Spleen (tissue), 7 donors: ENCODE results near the gene CLCN6.

Experiments used
- POLR2A ChIP-seq, 3 donors: fragments of 450-650 bp; IDR thresholded peaks; one replicate each; pipeline ENCODE4 v1.5.1; 2017; ENCODE audit warnings: antibody characterized with exemption in 3 of 3, mild to moderate bottlenecking in 1 of 3
- TF ChIP-seq, protein P1 (sequence below), 11 experiments: fragments of 200-600 bp in 7 of 11; fragments of 450-650 bp in 4 of 11; sonication (generic) in 4 of 11; IDR thresholded peaks in 8 of 11; conservative IDR thresholded peaks in 3 of 11; 1 replicate in 7 of 11; 2 replicates in 4 of 11; pipeline versions ENCODE4 v1.4.0 to v1.8.0; 2016 to 2021; ENCODE audit warnings: antibody characterized with exemption in 11 of 11, inconsistent platforms in 4 of 11, mild to moderate bottlenecking in 1 of 11
- donor health status: DM: no; HTN: no; CAD: no; lungs with moderate emphysema.
- donor health status: DM: no; HTN: no; CAD: no.
- donor health status: DM: no; HTN: no; CAD: no.

- TF ChIP-seq, protein P1, sequence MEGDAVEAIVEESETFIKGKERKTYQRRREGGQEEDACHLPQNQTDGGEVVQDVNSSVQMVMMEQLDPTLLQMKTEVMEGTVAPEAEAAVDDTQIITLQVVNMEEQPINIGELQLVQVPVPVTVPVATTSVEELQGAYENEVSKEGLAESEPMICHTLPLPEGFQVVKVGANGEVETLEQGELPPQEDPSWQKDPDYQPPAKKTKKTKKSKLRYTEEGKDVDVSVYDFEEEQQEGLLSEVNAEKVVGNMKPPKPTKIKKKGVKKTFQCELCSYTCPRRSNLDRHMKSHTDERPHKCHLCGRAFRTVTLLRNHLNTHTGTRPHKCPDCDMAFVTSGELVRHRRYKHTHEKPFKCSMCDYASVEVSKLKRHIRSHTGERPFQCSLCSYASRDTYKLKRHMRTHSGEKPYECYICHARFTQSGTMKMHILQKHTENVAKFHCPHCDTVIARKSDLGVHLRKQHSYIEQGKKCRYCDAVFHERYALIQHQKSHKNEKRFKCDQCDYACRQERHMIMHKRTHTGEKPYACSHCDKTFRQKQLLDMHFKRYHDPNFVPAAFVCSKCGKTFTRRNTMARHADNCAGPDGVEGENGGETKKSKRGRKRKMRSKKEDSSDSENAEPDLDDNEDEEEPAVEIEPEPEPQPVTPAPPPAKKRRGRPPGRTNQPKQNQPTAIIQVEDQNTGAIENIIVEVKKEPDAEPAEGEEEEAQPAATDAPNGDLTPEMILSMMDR (IDR thresholded peaks at IDR 0.05 in 8 of 11, conservative IDR thresholded peaks at IDR 0.05 in 3 of 11) = no peak
- TF ChIP-seq POLR2A (IDR thresholded peaks at IDR 0.05) = no peak
These were observed 46.2 kb upstream of the CLCN6 start for GRCh38 chr1:11759791-11760190.
